Esophagus squamous epithelium (tissue), 5 donors: ENCODE data around the gene INHA. TPM values are rescaled to one million over a fixed set of nuclear protein-coding genes. Genes with fewer than 3 reads are reported as not detected.

Experiments
- DNase-seq: peaks from one replicate; lab custom pipeline; 2025; lab: John Stamatoyannopoulos, UW
- H3K27ac ChIP-seq, 4 donors: fragments of 200-600 bp; sonication (generic); one replicate each; pipeline ENCODE4 v1.5.1; 2016 to 2019; ENCODE audit warnings: mild to moderate bottlenecking in 1 of 4
- H3K27me3 ChIP-seq, 4 donors: fragments of 200-600 bp; sonication (generic); 1 replicate in 3 of 4; 2 replicates in 1 of 4; pipeline versions ENCODE4 v1.5.1 to v1.6.0; 2017 to 2021; ENCODE audit warnings: antibody characterized with exemption in 1 of 4
- H3K36me3 ChIP-seq, 3 donors: fragments of 200-600 bp; sonication (generic); one replicate each; pipeline ENCODE4 v1.5.1; 2016 to 2019
- H3K4me1 ChIP-seq, 3 donors: fragments of 200-600 bp; sonication (generic); one replicate each; pipeline ENCODE4 v1.5.1; 2017 to 2019
- H3K4me3 ChIP-seq, 4 donors: fragments of 200-600 bp; sonication (generic); 1 replicate in 3 of 4; 2 replicates in 1 of 4; pipeline ENCODE4 v1.5.1; 2016 to 2019; ENCODE audit warnings: mild to moderate bottlenecking in 2 of 4, moderate library complexity in 1 of 4
- H3K9me3 ChIP-seq, 3 donors: fragments of 200-600 bp; sonication (generic); one replicate each; pipeline ENCODE4 v1.5.1; 2016 to 2019
- POLR2A ChIP-seq, 4 donors: fragments of 450-650 bp; IDR thresholded peaks; one replicate each; pipeline ENCODE4 v1.6.1; 2017; ENCODE audit warnings: antibody characterized with exemption in 4 of 4, mild to moderate bottlenecking in 4 of 4, moderate library complexity in 3 of 4
- WGBS, 2 donors: methylation state at CpG; one replicate each; pipeline ENCODE4 v1.1.5; 2018; 5-methylcytosine and 5-hydroxymethylcytosine counted together
- intact Hi-C: fragments of 100-400 bp; cut with DNase I; formaldehyde crosslinking; loops from one replicate; pipeline ENCODE4 v1.15.0; 2022
- total RNA-seq, 4 donors: library from RNA; depleted of rRNA; stranded (reverse); fragments of >200 nt; gene quantifications; one replicate each; pipeline ENCODE4 v1.1.0, GENCODE V29; 2016
- TF ChIP-seq, protein P1 (sequence below), 6 experiments: fragments of 450-650 bp in 4 of 6; fragments of 200-600 bp in 2 of 6; sonication (generic) in 2 of 6; IDR thresholded peaks; one replicate each; pipeline ENCODE4 v1.5.1; 2016 to 2019; ENCODE audit warnings: antibody characterized with exemption in 6 of 6, mild to moderate bottlenecking in 4 of 6, moderate library complexity in 4 of 6
- donor health status: DM: yes; HTN: yes; CAD: no.

INHA gene
- total RNA-seq, 4 donors from 2014 or later: not detected

DNA sequence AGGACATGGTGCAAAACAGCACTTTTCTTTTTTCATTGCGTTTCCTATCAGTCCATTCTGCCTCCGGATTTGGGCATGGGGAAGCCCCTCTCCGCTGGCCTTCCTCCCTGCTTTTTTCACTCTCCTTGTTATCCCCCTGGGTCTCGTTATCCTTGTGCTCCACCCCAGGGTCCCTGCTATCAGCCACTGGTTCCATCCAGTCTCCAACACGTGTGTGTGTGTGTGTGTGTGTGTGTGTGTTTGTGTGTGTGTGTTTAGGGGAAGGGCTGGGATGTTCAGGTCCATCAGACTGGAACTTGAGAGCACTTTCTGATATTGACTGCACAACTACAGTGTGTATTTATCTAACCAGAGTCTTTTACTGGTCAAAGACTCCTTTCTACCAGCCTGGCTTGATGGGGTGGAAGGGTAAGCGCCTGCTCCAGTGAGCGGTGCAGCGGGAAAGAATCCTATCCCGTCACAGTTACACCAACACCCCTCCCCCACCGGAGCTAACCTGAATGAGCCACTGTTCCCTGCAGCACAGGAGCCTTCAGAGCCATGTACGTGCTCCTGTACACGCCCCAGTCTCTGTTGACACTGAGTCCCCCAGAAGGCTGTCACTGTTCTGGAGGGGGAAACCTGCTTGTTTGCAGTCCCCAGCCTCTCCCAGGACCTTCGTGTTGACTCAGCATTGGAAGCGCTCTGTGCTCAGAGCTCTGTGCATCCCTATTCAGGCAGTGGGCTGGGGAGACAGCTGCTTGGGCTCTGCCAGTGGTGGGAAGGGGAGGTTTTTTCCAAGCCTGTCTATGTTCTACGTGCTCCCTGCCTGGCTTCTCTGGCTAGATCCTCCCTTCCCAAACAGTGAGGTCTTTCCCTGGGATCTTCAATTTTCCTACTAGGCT, 4.6 kb downstream of the INHA start:
- peaks cover 0 to 50% (median 0%) of the 10 kb centered on the region in 4 donors for H3K27me3 ChIP-seq
- peaks cover 0 to 6% (median under 1%) of the 10 kb centered on the region in 3 donors for H3K4me1 ChIP-seq
- intact Hi-C loops: no loop called here
- no peaks in the 10 kb centered on the region for H3K36me3 ChIP-seq
- 35 to 40% methylated on average over 7 to 8 of the region's 15 CpGs for WGBS, 2 donors
- no peak for DNase-seq
- no peaks in the 10 kb centered on the region for H3K9me3 ChIP-seq
- H3K4me3 ChIP-seq: no peak overlapping the region
- TF ChIP-seq POLR2A (IDR thresholded peaks at IDR 0.05): no peak
- TF ChIP-seq, protein P1, sequence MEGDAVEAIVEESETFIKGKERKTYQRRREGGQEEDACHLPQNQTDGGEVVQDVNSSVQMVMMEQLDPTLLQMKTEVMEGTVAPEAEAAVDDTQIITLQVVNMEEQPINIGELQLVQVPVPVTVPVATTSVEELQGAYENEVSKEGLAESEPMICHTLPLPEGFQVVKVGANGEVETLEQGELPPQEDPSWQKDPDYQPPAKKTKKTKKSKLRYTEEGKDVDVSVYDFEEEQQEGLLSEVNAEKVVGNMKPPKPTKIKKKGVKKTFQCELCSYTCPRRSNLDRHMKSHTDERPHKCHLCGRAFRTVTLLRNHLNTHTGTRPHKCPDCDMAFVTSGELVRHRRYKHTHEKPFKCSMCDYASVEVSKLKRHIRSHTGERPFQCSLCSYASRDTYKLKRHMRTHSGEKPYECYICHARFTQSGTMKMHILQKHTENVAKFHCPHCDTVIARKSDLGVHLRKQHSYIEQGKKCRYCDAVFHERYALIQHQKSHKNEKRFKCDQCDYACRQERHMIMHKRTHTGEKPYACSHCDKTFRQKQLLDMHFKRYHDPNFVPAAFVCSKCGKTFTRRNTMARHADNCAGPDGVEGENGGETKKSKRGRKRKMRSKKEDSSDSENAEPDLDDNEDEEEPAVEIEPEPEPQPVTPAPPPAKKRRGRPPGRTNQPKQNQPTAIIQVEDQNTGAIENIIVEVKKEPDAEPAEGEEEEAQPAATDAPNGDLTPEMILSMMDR (IDR thresholded peaks at IDR 0.05): no peak
- no peak overlapping the region for H3K27ac ChIP-seq

DNA sequence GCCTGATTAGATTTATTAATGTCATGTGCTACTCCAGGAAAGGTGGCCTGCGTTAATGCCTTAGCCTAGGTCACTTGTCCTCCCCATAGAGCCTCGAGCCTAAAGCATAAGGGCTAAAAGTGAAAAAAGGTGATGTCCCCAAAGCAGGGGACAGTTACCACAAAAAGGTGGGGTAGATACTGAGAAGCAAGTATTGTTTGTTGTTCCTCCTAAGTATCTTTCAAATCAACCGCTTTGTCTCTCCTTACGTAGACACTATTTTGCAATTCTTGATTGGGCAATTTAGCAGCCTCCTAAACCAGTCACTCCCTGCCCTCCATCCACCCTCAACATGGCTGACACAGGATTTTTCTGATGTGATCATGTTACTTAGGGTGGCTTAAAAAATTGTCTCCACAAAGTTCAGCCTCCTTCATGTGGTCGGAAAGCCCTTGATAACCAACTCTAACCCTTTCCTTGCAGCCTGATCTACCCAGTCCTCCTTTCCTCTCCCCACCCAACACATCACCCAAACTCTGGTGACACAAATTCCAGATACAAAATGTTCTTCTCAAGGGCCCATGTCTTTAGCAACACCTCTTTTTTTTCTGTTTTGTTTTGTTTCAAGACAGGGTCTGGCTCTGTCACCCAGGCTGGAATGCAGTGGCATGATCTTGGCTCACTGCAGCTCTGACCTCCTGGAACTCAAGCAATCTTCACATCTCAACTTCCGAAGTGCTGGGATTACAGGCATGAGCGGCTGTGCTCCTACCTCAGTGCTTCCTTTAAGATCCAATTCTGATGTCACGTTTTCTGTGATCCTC, 6.9 kb downstream of the INHA start:
- no peak for TF ChIP-seq POLR2A (IDR thresholded peaks at IDR 0.05)
- TF ChIP-seq, protein P1 (IDR thresholded peaks at IDR 0.05): no peak
- DNase-seq: no peak
- Histone ChIP-seq H3K27ac (peak overlapping the region in 2 of 4 donors; percentile 3 to 43), H3K4me1 (no peaks in the 10 kb centered on the region), H3K36me3 (no peaks in the 10 kb centered on the region), H3K27me3 (peaks cover 0 to 42% (median 0%) of the 10 kb centered on the region in 4 donors), H3K9me3 (no peaks in the 10 kb centered on the region), H3K4me3 (no peak overlapping the region)
- intact Hi-C loops: no loop called here
- 65 to 67% methylated on average over 8 of the region's 8 CpGs for WGBS, 2 donors

DNA sequence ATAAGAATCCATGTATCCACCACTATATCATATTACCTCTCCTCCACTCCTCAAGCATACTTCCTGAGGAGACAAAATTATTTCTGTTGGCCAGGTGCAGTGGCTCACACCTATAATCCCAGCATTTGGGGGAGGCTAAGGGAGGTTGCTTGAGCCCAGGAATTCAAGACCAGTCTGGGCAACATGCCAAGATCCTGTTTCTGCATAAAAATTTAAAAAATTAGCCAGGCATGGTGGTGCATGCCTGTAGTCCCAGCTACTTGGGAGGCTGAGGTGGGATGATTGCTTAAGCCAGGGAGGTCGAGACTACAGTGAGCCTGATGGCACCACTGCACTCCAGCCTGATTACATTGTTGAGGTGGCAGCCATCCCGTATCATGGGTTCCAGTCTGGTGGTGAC, 9.2 kb downstream of the INHA start:
- Histone ChIP-seq H3K36me3 (no peaks in the 10 kb centered on the region), H3K4me3 (no peak overlapping the region)

DNA sequence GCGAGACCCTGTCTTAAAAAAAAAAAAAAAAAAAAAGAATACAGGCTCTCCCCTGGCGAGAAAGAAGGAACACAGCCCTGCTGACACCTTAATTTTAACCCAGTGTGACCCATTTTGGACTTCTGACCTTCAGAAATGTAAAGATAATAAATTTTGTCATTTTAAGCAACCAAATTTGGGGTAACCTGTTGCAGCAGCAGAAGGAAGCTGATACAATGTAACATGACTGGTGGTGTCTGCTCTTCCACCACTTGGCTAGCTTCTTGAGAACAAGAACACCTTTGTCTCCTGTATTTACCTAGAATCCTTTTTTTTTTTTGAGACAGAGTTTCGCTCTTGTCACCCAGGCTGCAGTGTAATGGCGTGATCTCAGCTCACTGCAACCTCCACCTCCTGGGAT, 19.0 kb downstream of the INHA start:
- Histone ChIP-seq H3K4me1 (no peaks in the 10 kb centered on the region), H3K9me3 (no peaks in the 10 kb centered on the region), H3K27ac (no peak overlapping the region), H3K36me3 (no peaks in the 10 kb centered on the region), H3K4me3 (no peak overlapping the region), H3K27me3 (peaks cover 0 to 9% (median 0%) of the 10 kb centered on the region in 4 donors)
- TF ChIP-seq, protein P1 (IDR thresholded peaks at IDR 0.05): no peak
- no peak for TF ChIP-seq POLR2A (IDR thresholded peaks at IDR 0.05)
- no peak for DNase-seq
- 62 to 67% methylated on average over 4 of the region's 4 CpGs for WGBS, 2 donors
- intact Hi-C loops: no loop called here

More for the DNA sequence above, 9.2 kb downstream of the INHA start:
- intact Hi-C loops: no loop called here
- DNase-seq: no peak
- 57 to 67% methylated on average over 1 of the region's 2 CpGs for WGBS, 2 donors
- H3K4me1 ChIP-seq: no peaks in the 10 kb centered on the region
- H3K27me3 ChIP-seq: peaks cover 0 to 30% (median 0%) of the 10 kb centered on the region in 4 donors
- no peak overlapping the region for H3K27ac ChIP-seq
- no peaks in the 10 kb centered on the region for H3K9me3 ChIP-seq
- no peak for TF ChIP-seq POLR2A (IDR thresholded peaks at IDR 0.05)
- TF ChIP-seq, protein P1 (IDR thresholded peaks at IDR 0.05): no peak
